ENCODE measurements around the gene LINGO3.

The LINGO3 gene

DNA sequence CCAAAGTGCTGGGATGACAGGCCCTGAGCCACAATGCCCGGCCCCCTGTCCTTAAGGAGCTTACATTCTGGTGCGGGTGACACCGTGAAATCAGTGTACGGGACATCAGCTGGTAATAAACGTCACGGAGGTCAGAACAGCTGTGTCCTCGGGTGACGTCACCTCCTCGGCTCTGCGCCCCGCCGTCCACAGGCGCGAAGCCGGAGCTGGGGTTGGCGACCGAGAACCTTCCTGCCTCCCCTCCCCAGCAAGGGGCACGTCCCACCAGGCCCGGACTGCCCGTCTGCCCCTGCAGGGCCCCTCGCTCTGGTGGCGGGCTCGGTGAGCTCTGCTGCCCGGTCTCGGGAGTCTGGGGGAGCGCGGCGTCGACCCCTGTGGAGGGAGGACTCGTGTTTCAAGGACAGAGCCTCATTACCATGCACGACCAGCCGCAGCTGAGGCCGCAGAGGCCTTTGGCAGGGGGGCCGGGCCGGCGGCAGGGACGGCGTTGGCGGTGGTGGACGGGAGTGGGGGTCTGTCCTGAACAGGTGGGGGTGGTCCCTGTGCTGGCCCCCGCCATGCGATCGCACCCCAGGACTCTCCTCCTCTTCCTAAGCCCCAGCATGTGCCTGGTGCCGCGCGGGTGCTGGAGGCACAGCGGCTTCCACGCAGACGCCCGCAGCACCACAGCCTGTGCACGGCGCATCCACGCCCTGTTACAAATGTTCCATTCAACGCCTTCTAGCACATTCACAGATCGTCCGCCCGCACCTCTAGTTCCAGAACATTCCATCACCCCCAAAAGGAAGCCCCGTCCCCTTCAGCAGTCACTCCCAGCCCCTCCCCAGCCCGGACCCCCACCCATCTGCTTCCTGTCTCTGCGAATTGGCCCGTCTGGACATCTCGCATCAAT lies 5.4 kb downstream of the LINGO3 start:
- Histone ChIP-seq H3K4me1 (ENCODE audit: insufficient read depth, insufficient read length) (peaks cover 36% of the 10 kb centered on the region), H3K36me3 (ENCODE audit: insufficient read depth, insufficient read length, low read length) (no peaks in the 10 kb centered on the region), H3K4me3 (ENCODE audit: insufficient read length, low read depth) (peak overlapping the region; percentile 1), H3K9ac (ENCODE audit: insufficient read length, low read depth) (peak overlapping the region; percentile 15), H3K27me3 (ENCODE audit: insufficient read depth, insufficient read length) (peaks cover 15% of the 10 kb centered on the region), H3K9me3 (ENCODE audit: insufficient read depth, low read length) (no peaks in the 10 kb centered on the region)
- TF ChIP-seq ZNF274 (IDR thresholded peaks at IDR 0.05; ENCODE audit: low read depth, low read length), result no peak
- TF ChIP-seq YY1 (IDR thresholded peaks at IDR 0.05; ENCODE audit: insufficient read depth, insufficient read length), result no peak
- no peak for TF ChIP-seq SUZ12 (IDR thresholded peaks at IDR 0.05; ENCODE audit: extremely low read depth, insufficient read depth, insufficient read length)
- no peak for DNase-seq (ENCODE audit: low read depth, low spot score)

- Histone ChIP-seq H3K4me3 (ENCODE audit: insufficient read length, low read depth) (no peak overlapping the region), H3K9me3 (ENCODE audit: insufficient read depth, low read length) (no peaks in the 10 kb centered on the region), H3K9ac (ENCODE audit: insufficient read length, low read depth) (no peak overlapping the region), H3K27me3 (ENCODE audit: insufficient read depth, insufficient read length) (peaks cover 12% of the 10 kb centered on the region), H3K4me1 (ENCODE audit: insufficient read depth, insufficient read length) (peaks cover 26% of the 10 kb centered on the region), H3K36me3 (ENCODE audit: insufficient read depth, insufficient read length, low read length) (no peaks in the 10 kb centered on the region)
- no peak for TF ChIP-seq SUZ12 (IDR thresholded peaks at IDR 0.05; ENCODE audit: extremely low read depth, insufficient read depth, insufficient read length)
- TF ChIP-seq ZNF274 (IDR thresholded peaks at IDR 0.05; ENCODE audit: low read depth, low read length), result no peak
- TF ChIP-seq YY1 (IDR thresholded peaks at IDR 0.05; ENCODE audit: insufficient read depth, insufficient read length), result no peak
- no peak for DNase-seq (ENCODE audit: low read depth, low spot score)
Observed at GRCh38 chr19:2300533-2300932, 7.4 kb downstream of the LINGO3 start.

DNA sequence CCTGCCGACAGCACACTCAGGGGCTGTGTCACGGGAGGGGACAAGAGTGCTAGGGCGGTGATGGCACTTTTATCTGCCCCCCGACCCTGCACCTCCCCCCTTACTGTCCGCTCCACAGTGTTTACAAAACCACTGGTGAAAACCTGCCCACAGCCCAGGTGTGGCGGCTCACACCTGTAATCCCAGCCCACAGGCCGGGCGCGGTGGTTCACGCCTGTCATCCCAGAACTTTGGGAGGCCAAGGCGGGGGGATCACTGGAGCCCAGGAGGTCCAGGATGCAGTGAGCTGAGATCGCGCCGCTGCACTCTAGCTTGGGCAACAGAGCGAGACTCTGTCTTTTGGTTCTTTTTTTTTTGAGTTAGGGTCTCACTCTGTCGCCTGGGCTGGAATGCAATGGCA lies 11.8 kb downstream of the LINGO3 start:
- Histone ChIP-seq H3K9ac (ENCODE audit: insufficient read length, low read depth) (peak overlapping the region; percentile 42), H3K36me3 (ENCODE audit: insufficient read depth, insufficient read length, low read length) (no peaks in the 10 kb centered on the region)
- DNase-seq (ENCODE audit: low read depth, low spot score), result no peak

GRCh38 chr19:2294687-2295335 lies 13.1 kb downstream of the LINGO3 start:
- TF ChIP-seq YY1 (IDR thresholded peaks at IDR 0.05; ENCODE audit: insufficient read depth, insufficient read length), result no peak
- TF ChIP-seq SUZ12 (IDR thresholded peaks at IDR 0.05; ENCODE audit: extremely low read depth, insufficient read depth, insufficient read length), result no peak
- no peak for TF ChIP-seq ZNF274 (IDR thresholded peaks at IDR 0.05; ENCODE audit: low read depth, low read length)
- H3K36me3 ChIP-seq (ENCODE audit: insufficient read depth, insufficient read length, low read length), result no peaks in the 10 kb centered on the region
- peaks cover 50% of the 10 kb centered on the region for H3K27me3 ChIP-seq (ENCODE audit: insufficient read depth, insufficient read length)
- DNase-seq (ENCODE audit: low read depth, low spot score), result no peak
- H3K9me3 ChIP-seq (ENCODE audit: insufficient read depth, low read length), result no peaks in the 10 kb centered on the region
- H3K4me3 ChIP-seq (ENCODE audit: insufficient read length, low read depth), result no peak overlapping the region
- H3K9ac ChIP-seq (ENCODE audit: insufficient read length, low read depth), result no peak overlapping the region
- peaks cover 20% of the 10 kb centered on the region for H3K4me1 ChIP-seq (ENCODE audit: insufficient read depth, insufficient read length)

More for the DNA sequence above, 11.8 kb downstream of the LINGO3 start:
- H3K9me3 ChIP-seq (ENCODE audit: insufficient read depth, low read length), result no peaks in the 10 kb centered on the region
- H3K27me3 ChIP-seq (ENCODE audit: insufficient read depth, insufficient read length), result peaks cover 37% of the 10 kb centered on the region
- no peak for TF ChIP-seq SUZ12 (IDR thresholded peaks at IDR 0.05; ENCODE audit: extremely low read depth, insufficient read depth, insufficient read length)
- TF ChIP-seq ZNF274 (IDR thresholded peaks at IDR 0.05; ENCODE audit: low read depth, low read length), result no peak
- no peak for TF ChIP-seq YY1 (IDR thresholded peaks at IDR 0.05; ENCODE audit: insufficient read depth, insufficient read length)
- peaks cover 17% of the 10 kb centered on the region for H3K4me1 ChIP-seq (ENCODE audit: insufficient read depth, insufficient read length)
- no peak overlapping the region for H3K4me3 ChIP-seq (ENCODE audit: insufficient read length, low read depth)

DNA sequence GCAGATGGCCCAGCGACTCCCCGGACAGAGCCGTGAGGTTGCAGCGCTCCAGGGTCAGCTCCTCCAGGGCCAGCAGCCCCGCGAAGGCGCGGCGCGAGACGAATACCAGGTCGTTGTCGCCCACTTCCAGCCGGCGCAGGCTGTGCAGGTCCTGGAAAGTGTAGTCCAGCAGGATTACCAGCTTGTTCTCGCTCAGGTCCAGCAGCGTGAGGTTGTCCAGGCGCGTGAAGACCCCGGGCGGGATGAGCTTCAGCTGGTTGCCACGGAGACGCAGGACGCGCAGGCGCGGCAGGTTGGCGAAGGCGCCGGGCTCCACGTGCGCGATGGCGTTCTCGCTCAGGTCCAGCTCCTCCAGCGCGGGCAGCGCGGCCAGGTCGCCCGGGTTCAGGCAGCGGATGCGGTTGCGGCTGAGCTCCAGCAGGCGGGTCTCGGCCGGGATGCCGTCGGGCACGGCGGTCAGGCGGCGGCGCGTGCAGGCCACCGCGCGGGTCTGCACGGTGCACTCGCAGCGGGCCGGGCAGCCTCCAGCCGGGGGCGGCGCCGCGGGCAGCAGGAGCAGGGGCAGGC lies 16.7 kb downstream of the LINGO3 start:
- DNase-seq (ENCODE audit: low read depth, low spot score), result no peak
- Histone ChIP-seq H3K4me3 (ENCODE audit: insufficient read length, low read depth) (peak overlapping the region; percentile 27), H3K9ac (ENCODE audit: insufficient read length, low read depth) (peak overlapping the region; percentile 27), H3K36me3 (ENCODE audit: insufficient read depth, insufficient read length, low read length) (no peaks in the 10 kb centered on the region), H3K27me3 (ENCODE audit: insufficient read depth, insufficient read length) (peaks cover 84% of the 10 kb centered on the region), H3K4me1 (ENCODE audit: insufficient read depth, insufficient read length) (peaks cover 20% of the 10 kb centered on the region), H3K9me3 (ENCODE audit: insufficient read depth, low read length) (no peaks in the 10 kb centered on the region)
- TF ChIP-seq SUZ12 (IDR thresholded peaks at IDR 0.05; ENCODE audit: extremely low read depth, insufficient read depth, insufficient read length) (peak; percentile 73), ZNF274 (IDR thresholded peaks at IDR 0.05; ENCODE audit: low read depth, low read length) (no peak), YY1 (IDR thresholded peaks at IDR 0.05; ENCODE audit: insufficient read depth, insufficient read length) (no peak)

DNA sequence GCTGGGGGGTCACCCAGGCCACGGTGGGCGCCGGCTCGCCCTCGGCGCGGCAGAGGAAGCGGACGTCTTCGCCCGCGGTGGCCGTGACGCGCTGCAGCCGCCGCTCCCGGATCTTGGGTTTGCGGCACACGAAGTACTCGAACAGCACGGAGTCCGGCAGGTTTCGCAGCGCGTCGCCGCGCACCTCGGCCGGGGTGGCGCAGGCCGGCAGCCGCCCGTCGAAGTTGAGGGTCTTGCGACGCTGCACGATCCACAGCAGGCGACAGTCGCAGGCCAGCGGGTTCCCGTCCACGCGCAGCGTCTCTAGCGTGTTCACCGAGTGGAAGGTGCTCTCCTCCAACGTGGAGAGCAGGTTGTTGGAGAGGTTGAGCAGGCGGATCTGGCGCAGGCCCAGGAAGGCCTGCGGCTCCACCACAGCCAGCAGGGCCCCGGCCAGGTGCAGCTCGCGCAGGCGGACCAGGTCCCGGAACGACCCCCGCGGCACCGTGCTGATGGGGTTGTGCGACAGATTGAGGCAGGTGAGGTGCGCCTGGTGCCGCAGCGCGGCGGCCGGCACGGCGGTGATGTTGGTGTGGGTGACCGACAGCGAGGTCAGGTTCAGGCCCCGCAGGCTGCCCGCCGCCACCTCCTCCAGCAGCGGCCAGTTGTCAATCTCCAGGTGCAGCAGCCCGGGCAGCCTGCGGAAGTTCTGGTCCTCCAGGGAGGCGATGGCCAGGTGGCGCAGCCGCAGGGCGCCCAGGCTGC lies 17.3 kb downstream of the LINGO3 start:
- no peak for DNase-seq (ENCODE audit: low read depth, low spot score)
- Histone ChIP-seq H3K36me3 (ENCODE audit: insufficient read depth, insufficient read length, low read length) (no peaks in the 10 kb centered on the region), H3K4me3 (ENCODE audit: insufficient read length, low read depth) (peak overlapping the region; percentile 40), H3K9me3 (ENCODE audit: insufficient read depth, low read length) (no peaks in the 10 kb centered on the region), H3K9ac (ENCODE audit: insufficient read length, low read depth) (peak overlapping the region; percentile 27), H3K27me3 (ENCODE audit: insufficient read depth, insufficient read length) (peaks cover 85% of the 10 kb centered on the region), H3K4me1 (ENCODE audit: insufficient read depth, insufficient read length) (peaks cover 20% of the 10 kb centered on the region)
- TF ChIP-seq ZNF274 (IDR thresholded peaks at IDR 0.05; ENCODE audit: low read depth, low read length), result no peak
- TF ChIP-seq SUZ12 (IDR thresholded peaks at IDR 0.05; ENCODE audit: extremely low read depth, insufficient read depth, insufficient read length), result peak; percentile 91
- TF ChIP-seq YY1 (IDR thresholded peaks at IDR 0.05; ENCODE audit: insufficient read depth, insufficient read length), result no peak

Measured in NT2/D1 (cell line).